Measurements from ENCODE around the gene WDCP. TPM values are rescaled to one million over a fixed set of nuclear protein-coding genes. Genes with fewer than 3 reads are reported as not detected.

WDCP gene
- polyA plus RNA-seq, 1 donor from 2014 or later = 15.7 TPM

DNA sequence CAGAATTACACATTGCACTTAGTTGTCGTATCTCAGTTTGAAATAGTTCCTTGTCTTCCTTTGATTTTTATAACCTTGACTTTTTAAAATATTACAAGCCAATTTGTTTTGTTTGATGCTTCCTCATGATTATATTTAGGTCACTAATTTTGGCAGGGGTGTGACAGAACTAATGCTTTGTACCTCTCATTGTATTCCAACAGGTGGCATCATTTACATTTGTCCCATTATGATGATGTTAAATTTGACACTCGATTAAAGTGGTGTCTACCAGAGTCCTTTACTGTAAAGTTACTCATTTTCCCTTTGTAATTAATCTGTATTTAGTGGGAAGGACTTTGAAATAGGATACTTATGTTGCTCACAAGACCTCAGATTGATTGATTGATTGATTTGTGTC, 58.8 kb downstream of the WDCP start:
- Histone ChIP-seq H3K27ac (ENCODE audit: low read length) (no peak overlapping the region), H3F3A (ENCODE audit: insufficient read depth, low read length, poor library complexity, severe bottlenecking) (no peaks in the 10 kb centered on the region), H3K4me3 (ENCODE audit: low read length) (no peak overlapping the region), H3K79me2 (replicated peaks; ENCODE audit: insufficient read depth, low read length) (no peaks in the 10 kb centered on the region), H3K9me3 (ENCODE audit: low read length) (no peaks in the 10 kb centered on the region), H3K36me3 (ENCODE audit: insufficient read depth, low read length) (no peaks in the 10 kb centered on the region), H2AFZ (ENCODE audit: low read depth, low read length) (no peak overlapping the region), H3K9ac (ENCODE audit: low read length) (no peak overlapping the region), H3K27me3 (ENCODE audit: insufficient read depth, low read depth, low read length) (no peaks in the 10 kb centered on the region), H3K9me2 (ENCODE audit: insufficient read depth, low read length) (no peaks in the 10 kb centered on the region), H4K20me1 (ENCODE audit: insufficient read depth) (no peaks in the 10 kb centered on the region), H3K4me2 (ENCODE audit: low read length) (no peak overlapping the region)
- TF ChIP-seq SMC3 (conservative IDR thresholded peaks at IDR 0.05; ENCODE audit: poor library complexity) (no peak), POLR2AphosphoS5 (IDR thresholded peaks at IDR 0.05) (no peak)

Small RNA genes within 50 kb of the gene (small RNA-seq; reads per million reads assigned to genes)
- gene RN7SL610P = 0 reads per million in 3 experiments
- gene RNU6-370P = 0 reads per million in 3 experiments

Other genes with a start within 250 kb of the WDCP start
- 37.6 and 42.0 TPM in 2 replicates for gene ATAD2B, start 120.3 kb downstream of the WDCP start, polyA plus RNA-seq
- gene UBXN2A, start 106.9 kb downstream of the WDCP start, polyA plus RNA-seq = 11.0 and 15.0 TPM in 2 replicates
- gene MFSD2B, start 37.3 kb downstream of the WDCP start, polyA plus RNA-seq = 0.27 and 0.70 TPM in 2 replicates
- 154 and 183 TPM in 2 replicates for gene FKBP1B, start 2.4 kb upstream of the WDCP start, polyA plus RNA-seq
- 307 and 442 TPM in 2 replicates for gene SF3B6, start 28.9 kb upstream of the WDCP start, polyA plus RNA-seq
- 1.8 and 4.7 TPM in 2 replicates for gene TP53I3, start 37.4 kb upstream of the WDCP start, polyA plus RNA-seq
- gene PFN4, start 75.9 kb upstream of the WDCP start, polyA plus RNA-seq = 1.3 TPM in 1 of 2 replicates, not detected in the other
- 15.0 and 22.0 TPM in 2 replicates for gene FAM228B, start 76.1 kb upstream of the WDCP start, polyA plus RNA-seq
- gene FAM228A, start 127.7 kb upstream of the WDCP start, polyA plus RNA-seq = 1.5 and 2.6 TPM in 2 replicates